Measurements from ENCODE around the gene PALM2AKAP2. TPM values are rescaled to one million over a fixed set of nuclear protein-coding genes. Genes with fewer than 3 reads are reported as not detected.

Gene PALM2AKAP2
- total and polyA plus RNA-seq, 2 donors (not counting 3 experiments of a cell fraction or from before 2014, with no cell fraction given) = 0.01 TPM; not detected in 1

DNA sequence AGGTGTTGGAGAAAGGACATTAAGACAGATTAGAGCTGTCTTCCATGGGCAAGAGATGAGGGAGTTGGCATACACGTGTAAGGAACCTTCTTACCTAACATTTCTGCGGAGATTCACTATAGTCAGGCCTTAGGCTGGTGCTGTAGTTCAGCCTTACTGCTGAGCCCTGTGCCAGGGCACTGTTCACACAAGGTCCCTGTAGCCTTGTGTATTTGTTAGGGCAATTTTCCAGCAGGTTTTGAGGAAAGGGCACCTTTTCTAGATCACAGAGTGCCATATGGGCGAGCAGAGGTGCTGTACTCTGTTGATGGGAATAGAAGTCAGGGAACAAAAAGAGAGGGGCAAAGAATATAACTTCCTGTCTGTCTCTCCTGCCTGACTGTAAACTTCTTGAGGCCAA is 15.6 kb downstream of the PALM2AKAP2 start:
- POLR2A ChIA-PET = no interaction called here

More for the DNA sequence above, 15.6 kb downstream of the PALM2AKAP2 start:
- intact Hi-C loops (cut with micrococcal nuclease) = no loop called here
- no TSS peak for BruUV-seq (replicated peaks)
- no peak overlapping the region for H3K4me3 ChIP-seq (replicated peaks in 1 of 3; ENCODE audit: insufficient read depth in 1 of 3, low read depth in 1 of 3, low read length in 3 of 3)
- no peaks in the 10 kb centered on the region for H3K9me3 ChIP-seq (replicated peaks; ENCODE audit: control insufficient read depth, insufficient read depth, low read length)
- CTCF ChIA-PET = no interaction called here
- H3K79me2 ChIP-seq (ENCODE audit: control insufficient read depth, insufficient read depth, low read length) = no peaks in the 10 kb centered on the region
- peaks cover 0 to 4% of the 10 kb centered on the region in 2 experiments for H3K27me3 ChIP-seq (ENCODE audit: control insufficient read depth in 2 of 2, insufficient read depth in 2 of 2, low read length in 2 of 2)
- no peak overlapping the region for H3K4me2 ChIP-seq (ENCODE audit: insufficient read depth, low read length)
- DNase-seq (ENCODE audit: low read depth, low spot score) (no peak), FAIRE-seq (no peak)
- H3K9me1 ChIP-seq (replicated peaks; ENCODE audit: control insufficient read depth, extremely low read depth, insufficient read depth, low read length) = no peaks in the 10 kb centered on the region
- H2AFZ ChIP-seq (ENCODE audit: low read depth, low read length) = no peak overlapping the region
- no peaks in the 10 kb centered on the region for H3K36me3 ChIP-seq (ENCODE audit: control insufficient read depth in 2 of 2, extremely low read depth in 1 of 2, insufficient read depth in 2 of 2, low read length in 2 of 2)
- TF ChIP-seq MYC (IDR thresholded peaks at IDR 0.05; ENCODE audit: low read depth, low read length) (no peak), POLR2AphosphoS5 (IDR thresholded peaks at IDR 0.05; ENCODE audit: insufficient read depth, low read depth, low read length) (no peak), GATA2 (IDR thresholded peaks at IDR 0.05; ENCODE audit: insufficient read depth, insufficient read length, low read depth, low read length) (no peak), EZH2 (IDR thresholded peaks at IDR 0.05; ENCODE audit: borderline replicate concordance, low read depth, low read length, severe bottlenecking) (no peak), FOS (IDR thresholded peaks at IDR 0.05; ENCODE audit: borderline replicate concordance, insufficient read depth, low read length) (no peak), JUN (IDR thresholded peaks at IDR 0.05; ENCODE audit: borderline replicate concordance, insufficient read depth, insufficient read length, low read depth) (no peak), POLR2A (IDR thresholded peaks at IDR 0.05; ENCODE audit: low read depth, low read length) (no peak)
- TF ChIP-seq, protein P1, sequence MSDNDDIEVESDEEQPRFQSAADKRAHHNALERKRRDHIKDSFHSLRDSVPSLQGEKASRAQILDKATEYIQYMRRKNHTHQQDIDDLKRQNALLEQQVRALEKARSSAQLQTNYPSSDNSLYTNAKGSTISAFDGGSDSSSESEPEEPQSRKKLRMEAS (IDR thresholded peaks at IDR 0.05; ENCODE audit: insufficient read depth, insufficient read length) = no peak
- TF ChIP-seq, protein P2, sequence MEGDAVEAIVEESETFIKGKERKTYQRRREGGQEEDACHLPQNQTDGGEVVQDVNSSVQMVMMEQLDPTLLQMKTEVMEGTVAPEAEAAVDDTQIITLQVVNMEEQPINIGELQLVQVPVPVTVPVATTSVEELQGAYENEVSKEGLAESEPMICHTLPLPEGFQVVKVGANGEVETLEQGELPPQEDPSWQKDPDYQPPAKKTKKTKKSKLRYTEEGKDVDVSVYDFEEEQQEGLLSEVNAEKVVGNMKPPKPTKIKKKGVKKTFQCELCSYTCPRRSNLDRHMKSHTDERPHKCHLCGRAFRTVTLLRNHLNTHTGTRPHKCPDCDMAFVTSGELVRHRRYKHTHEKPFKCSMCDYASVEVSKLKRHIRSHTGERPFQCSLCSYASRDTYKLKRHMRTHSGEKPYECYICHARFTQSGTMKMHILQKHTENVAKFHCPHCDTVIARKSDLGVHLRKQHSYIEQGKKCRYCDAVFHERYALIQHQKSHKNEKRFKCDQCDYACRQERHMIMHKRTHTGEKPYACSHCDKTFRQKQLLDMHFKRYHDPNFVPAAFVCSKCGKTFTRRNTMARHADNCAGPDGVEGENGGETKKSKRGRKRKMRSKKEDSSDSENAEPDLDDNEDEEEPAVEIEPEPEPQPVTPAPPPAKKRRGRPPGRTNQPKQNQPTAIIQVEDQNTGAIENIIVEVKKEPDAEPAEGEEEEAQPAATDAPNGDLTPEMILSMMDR (IDR thresholded peaks at IDR 0.05; ENCODE audit: extremely low read depth in 1 of 2, insufficient read depth in 1 of 2, low read depth in 1 of 2, low read length in 2 of 2) = no peak
- no peak overlapping the region for H3K9ac ChIP-seq (replicated peaks; ENCODE audit: extremely low read depth, insufficient read depth, low read length)
- no peaks in the 10 kb centered on the region for H4K20me1 ChIP-seq (replicated peaks; ENCODE audit: control insufficient read depth, extremely low read depth, insufficient read depth, low read length)
- no peak overlapping the region for H3K27ac ChIP-seq (ENCODE audit: insufficient read depth, low read depth, low read length)
- dilution Hi-C loops (cut with MboI; ENCODE audit: extremely low pct_ligation_motif_present, low sequenced_read_pairs) = no loop called here
- no peaks in the 10 kb centered on the region for H3K4me1 ChIP-seq (ENCODE audit: control insufficient read depth, extremely low read depth, insufficient read depth, low read length)
